Fibroblast of lung (primary cell): ENCODE results near the gene KRTAP10-12. TPM values are rescaled to one million over a fixed set of nuclear protein-coding genes. Genes with fewer than 3 reads are reported as not detected.

Experiments used
- DNase-seq, 2 donors: peaks; one replicate each; pipeline versions ENCODE4 v3.0.0 to v3.0.0-alpha.2; 2010; ENCODE audit warnings: low read depth in 2 of 2
- H2AFZ ChIP-seq: 2 replicates; pipeline ENCODE4 v1.5.1; 2012; ENCODE audit warnings: low read length, control low read depth, inconsistent platforms
- H3K27ac ChIP-seq: 2 replicates; pipeline ENCODE4 v1.5.1; 2011; ENCODE audit warnings: low read length, control low read depth; ENCODE audit not compliant: insufficient read depth
- H3K27me3 ChIP-seq: 2 replicates; pipeline ENCODE4 v1.5.1; 2011; ENCODE audit warnings: mild to moderate bottlenecking, low read length; ENCODE audit not compliant: control insufficient read depth, insufficient read depth
- H3K36me3 ChIP-seq: 2 replicates; pipeline ENCODE4 v1.5.1; 2011; ENCODE audit warnings: low read length; ENCODE audit not compliant: control insufficient read depth, insufficient read depth
- H3K4me1 ChIP-seq: 2 replicates; pipeline ENCODE4 v1.5.1; 2011; ENCODE audit warnings: low read length; ENCODE audit not compliant: control insufficient read depth, insufficient read depth; ENCODE audit errors: extremely low read depth
- H3K4me2 ChIP-seq: 2 replicates; pipeline ENCODE4 v1.5.1; 2011; ENCODE audit warnings: low read length, control low read depth; ENCODE audit not compliant: insufficient read depth; ENCODE audit errors: extremely low read depth
- H3K4me3 ChIP-seq, 4 experiments: fragments of 200-600 bp in 1 of 4; sonication (generic) in 1 of 4; replicated peaks in 1 of 4; 2 replicates each; pipeline ENCODE4 v1.5.1; 2011 to 2016; ENCODE audit warnings: low read length in 4 of 4, low read depth in 3 of 4, mild to moderate bottlenecking in 3 of 4, control low read depth in 2 of 4, inconsistent platforms in 1 of 4, mixed read lengths in 1 of 4; ENCODE audit not compliant: insufficient read depth in 1 of 4; ENCODE audit errors: control extremely low read depth in 1 of 4
- H3K79me2 ChIP-seq: 2 replicates; pipeline ENCODE4 v1.5.1; 2012; ENCODE audit warnings: mild to moderate bottlenecking, low read length, inconsistent platforms; ENCODE audit not compliant: control insufficient read depth, insufficient read depth
- H3K9ac ChIP-seq: 2 replicates; pipeline ENCODE4 v1.5.1; 2011; ENCODE audit warnings: mild to moderate bottlenecking, low read length, control low read depth; ENCODE audit not compliant: insufficient read depth
- H3K9me3 ChIP-seq: 2 replicates; pipeline ENCODE4 v1.5.1; 2012; ENCODE audit warnings: low read depth, low read length; ENCODE audit not compliant: control insufficient read depth, insufficient read depth
- H4K20me1 ChIP-seq: 2 replicates; pipeline ENCODE4 v1.5.1; 2011; ENCODE audit warnings: low read length; ENCODE audit not compliant: control insufficient read depth, insufficient read depth; ENCODE audit errors: extremely low read depth
- CTCF ChIP-seq, 2 donors: IDR thresholded peaks in 1 of 2; conservative IDR thresholded peaks in 1 of 2; 1 replicate in 1 of 2; 2 replicates in 1 of 2; pipeline ENCODE4 v1.5.1; 2011 to 2012; ENCODE audit warnings: low read length in 2 of 2, control low read depth in 1 of 2, inconsistent platforms in 1 of 2, low read depth in 1 of 2, mild to moderate bottlenecking in 1 of 2
- EZH2 ChIP-seq: IDR thresholded peaks from 2 replicates; pipeline ENCODE4 v1.5.1; 2012; ENCODE audit warnings: low read length, control low read depth, mild to moderate bottlenecking; ENCODE audit errors: missing control alignments
- polyA plus RNA-seq, 2 donors: library from polyadenylated mRNA; depleted of rRNA in 1 of 2; stranded (reverse) in 1 of 2; unstranded in 1 of 2; fragments of >200 nt; gene quantifications; 2 replicates each; pipeline ENCODE4 v1.2.1, GENCODE V29; 2011 to 2012; ENCODE audit warnings: missing spikeins in 1 of 2
- total RNA-seq: library from RNA; depleted of rRNA; stranded (reverse); fragments of >200 nt; gene quantifications from 2 replicates; pipeline ENCODE4 v1.2.1, GENCODE V29; 2014

The KRTAP10-12 gene
- total and polyA plus RNA-seq, 2 donors (not counting 1 experiment from before 2014, with no cell fraction given): not detected

DNA sequence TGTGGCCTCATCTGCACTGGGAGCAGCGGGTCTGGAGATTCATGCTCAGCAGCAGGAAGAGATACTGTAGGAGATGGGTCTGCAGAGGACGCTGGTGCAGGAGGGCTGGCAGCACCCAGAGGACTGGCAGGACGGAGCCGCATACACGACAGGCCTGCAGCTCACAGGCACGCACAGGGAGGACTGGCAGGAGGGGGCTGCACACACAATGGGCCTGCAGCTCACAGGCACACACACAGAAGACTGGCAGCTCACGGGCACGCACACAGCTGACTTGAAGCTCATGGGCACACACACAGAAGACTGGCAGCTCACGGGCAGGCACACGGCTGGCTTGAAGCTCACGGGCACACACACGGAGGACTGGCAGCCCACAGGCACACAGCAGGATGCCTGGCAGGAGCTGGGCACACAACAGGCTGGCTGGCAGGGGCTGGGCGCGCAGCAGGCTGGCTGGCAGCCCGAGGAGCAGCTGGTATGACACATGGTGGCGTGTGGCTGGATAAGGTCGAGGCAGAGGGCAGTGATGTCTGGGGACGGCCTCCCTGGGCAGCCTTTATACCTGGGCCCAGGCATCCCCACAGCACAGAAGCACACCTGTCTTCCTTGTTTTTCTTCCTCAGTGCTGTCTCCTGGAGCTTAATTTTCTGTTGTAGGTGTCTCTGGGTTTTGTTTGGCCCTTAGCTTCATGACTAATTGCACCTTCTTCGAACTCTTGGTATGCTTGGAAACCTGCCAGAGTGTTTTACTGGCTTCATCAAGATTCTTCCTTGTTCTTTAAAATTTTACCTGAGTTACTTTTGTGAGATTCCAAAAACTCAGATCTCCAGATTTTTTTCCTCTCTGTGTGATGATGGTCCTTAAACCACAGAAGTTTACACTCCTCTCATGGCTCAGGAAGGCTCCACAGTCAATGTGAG lies 30.3 kb upstream of the KRTAP10-12 start, which contains the start of gene KRTAP12-2:
Gene KRTAP12-2, minus strand, starts transcription at position 527 of the 920 bp plus-strand sequence. Its CDS starts 41 bp downstream, at position 486.
- Histone ChIP-seq H3K27ac (no peak within 1 kb of the TSS), H3K36me3 (no peaks in the 10 kb centered on the region), H2AFZ (no peak within 1 kb of the TSS), H3K79me2 (no peaks in the 10 kb centered on the region), H3K27me3 (no peaks in the 10 kb centered on the region), H3K4me3 (no peak within 1 kb of the TSS), H3K4me1 (no peaks in the 10 kb centered on the region), H3K9ac (no peak within 1 kb of the TSS), H4K20me1 (no peaks in the 10 kb centered on the region), H3K4me2 (no peak within 1 kb of the TSS), H3K9me3 (no peaks in the 10 kb centered on the region)
- no peak for TF ChIP-seq EZH2
- no peak for TF ChIP-seq CTCF (conservative IDR thresholded peaks at IDR 0.05 in 1 of 2, IDR thresholded peaks at IDR 0.05 in 1 of 2; ENCODE audit: low read depth in 1 of 2, low read length in 2 of 2)
- DNase-seq: no peak

DNA sequence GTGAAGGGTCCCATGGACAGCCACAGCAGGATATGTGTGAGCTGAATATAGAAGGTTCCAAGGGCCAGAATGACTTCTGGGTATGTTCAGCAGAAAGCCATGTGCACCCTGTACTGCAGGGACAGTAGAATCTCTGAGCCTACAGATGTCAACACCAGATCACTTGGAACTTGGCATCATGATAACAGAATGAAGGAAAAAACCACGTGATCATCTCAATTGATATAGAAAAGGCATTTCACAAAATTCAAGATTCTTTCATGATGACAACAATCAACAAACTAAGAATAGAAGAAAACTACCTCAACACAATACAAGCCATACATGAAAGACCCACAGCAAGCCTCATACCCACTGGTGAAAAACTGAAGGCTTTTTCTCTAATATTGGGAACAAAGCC lies 29.4 kb upstream of the KRTAP10-12 start:
- Histone ChIP-seq H3K9me3 (no peaks in the 10 kb centered on the region), H4K20me1 (no peaks in the 10 kb centered on the region), H3K4me1 (no peaks in the 10 kb centered on the region), H3K79me2 (no peaks in the 10 kb centered on the region), H3K27ac (no peak overlapping the region), H3K4me3 (no peak overlapping the region), H3K9ac (no peak overlapping the region), H3K27me3 (no peaks in the 10 kb centered on the region), H3K36me3 (no peaks in the 10 kb centered on the region), H3K4me2 (no peak overlapping the region), H2AFZ (no peak overlapping the region)
- TF ChIP-seq EZH2 (no peak), CTCF (conservative IDR thresholded peaks at IDR 0.05 in 1 of 2, IDR thresholded peaks at IDR 0.05 in 1 of 2; ENCODE audit: low read depth in 1 of 2, low read length in 2 of 2) (no peak)
- no peak for DNase-seq

DNA sequence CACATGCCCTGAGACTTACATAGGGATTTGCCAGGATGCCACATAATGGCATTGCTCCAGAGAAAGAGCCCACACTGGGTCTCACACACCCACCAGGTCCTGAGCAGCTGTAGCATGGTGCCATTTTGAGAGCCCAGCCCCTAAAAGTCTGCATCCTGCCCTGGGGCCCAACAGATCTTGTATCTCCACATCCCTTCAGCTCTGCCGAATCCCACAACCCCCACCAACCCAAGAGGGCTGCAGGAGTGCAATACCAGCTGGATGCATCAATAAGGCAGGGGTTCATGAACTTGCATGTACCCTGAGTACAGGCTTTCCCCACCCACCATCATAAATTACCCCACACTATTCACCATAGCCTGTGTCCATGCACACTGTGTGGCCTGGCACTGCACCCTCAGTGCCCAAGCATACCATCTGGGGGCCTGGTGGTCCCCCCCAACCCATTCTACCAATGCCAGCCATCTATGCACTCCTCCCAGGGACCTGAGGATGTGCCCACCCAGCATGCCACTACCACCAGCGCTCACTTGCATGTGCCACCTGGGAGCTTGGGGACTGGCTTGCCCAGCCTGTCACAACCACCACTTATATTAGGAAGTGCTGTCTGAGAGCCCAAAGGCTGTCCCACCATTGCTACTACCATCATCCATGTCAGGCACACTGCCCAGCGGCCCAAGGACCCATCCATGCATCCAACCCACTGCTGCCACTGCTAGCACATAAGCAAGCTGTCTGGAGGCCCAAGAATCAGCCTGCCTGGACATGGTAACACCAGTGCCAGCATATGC lies 26.1 kb upstream of the KRTAP10-12 start:
- H3K4me3 ChIP-seq: no peak overlapping the region
- no peak for DNase-seq
- H3K27me3 ChIP-seq: no peaks in the 10 kb centered on the region
- no peak overlapping the region for H3K4me2 ChIP-seq
- H3K4me1 ChIP-seq: no peaks in the 10 kb centered on the region
- H4K20me1 ChIP-seq: no peaks in the 10 kb centered on the region
- TF ChIP-seq CTCF (conservative IDR thresholded peaks at IDR 0.05 in 1 of 2, IDR thresholded peaks at IDR 0.05 in 1 of 2; ENCODE audit: low read depth in 1 of 2, low read length in 2 of 2): no peak
- no peak for TF ChIP-seq EZH2
- H3K36me3 ChIP-seq: no peaks in the 10 kb centered on the region
- H3K27ac ChIP-seq: no peak overlapping the region
- no peaks in the 10 kb centered on the region for H3K9me3 ChIP-seq
- H2AFZ ChIP-seq: no peak overlapping the region
- no peaks in the 10 kb centered on the region for H3K79me2 ChIP-seq
- H3K9ac ChIP-seq: no peak overlapping the region
